OCI-M1 (cell line): ENCODE results near the gene CTNNBL1.
A peak's percentile ranks its signal among the peaks of the same experiment; 100 is the strongest.

ENCODE experiments used
- DNase-seq: peaks from one replicate; lab custom pipeline; 2025; lab: John Stamatoyannopoulos, UW

Gene CTNNBL1

GRCh38 chr20:37901654-37902503, 208.0 kb downstream of the CTNNBL1 start:
- DNase-seq: peak; percentile 41

- no peak for DNase-seq
Observed at GRCh38 chr20:37902504-37903313, 208.9 kb downstream of the CTNNBL1 start, which contains the start of gene VSTM2L. TSS of gene VSTM2L (plus strand) at chr20:37903127. CDS start at chr20:37903351, 224 bp downstream.

- DNase-seq: no peak
Observed at GRCh38 chr20:37903317-37904007, 209.6 kb downstream of the CTNNBL1 start.

- DNase-seq: no peak
Observed at GRCh38 chr20:37904008-37904642, 210.3 kb downstream of the CTNNBL1 start.

GRCh38 chr20:37904845-37905373, 211.1 kb downstream of the CTNNBL1 start:
- DNase-seq: no peak

- no peak for DNase-seq
Observed at GRCh38 chr20:37905671-37906613, 212.1 kb downstream of the CTNNBL1 start.

GRCh38 chr20:37907330-37907676, 213.5 kb downstream of the CTNNBL1 start:
- no peak for DNase-seq

GRCh38 chr20:37907677-37908401, 214.0 kb downstream of the CTNNBL1 start:
- no peak for DNase-seq

- DNase-seq: no peak
Observed at GRCh38 chr20:37911261-37911660, 217.4 kb downstream of the CTNNBL1 start.

- peak; percentile 42 for DNase-seq
Observed at GRCh38 chr20:37911838-37912281, 218.0 kb downstream of the CTNNBL1 start.

- no peak for DNase-seq
Observed at GRCh38 chr20:37912874-37913273, 219.0 kb downstream of the CTNNBL1 start.

GRCh38 chr20:37913567-37914366, 219.9 kb downstream of the CTNNBL1 start:
- no peak for DNase-seq

- DNase-seq: no peak
Observed at GRCh38 chr20:37914367-37914671, 220.5 kb downstream of the CTNNBL1 start.

- no peak for DNase-seq
Observed at GRCh38 chr20:37914672-37915433, 221.0 kb downstream of the CTNNBL1 start.

- no peak for DNase-seq
Observed at GRCh38 chr20:37915434-37915787, 221.6 kb downstream of the CTNNBL1 start.

- DNase-seq: no peak
Observed at GRCh38 chr20:37915800-37916570, 222.2 kb downstream of the CTNNBL1 start.

- DNase-seq: no peak
Observed at GRCh38 chr20:37917461-37917860, 223.6 kb downstream of the CTNNBL1 start.

- DNase-seq: no peak
Observed at GRCh38 chr20:37918035-37918434, 224.2 kb downstream of the CTNNBL1 start.
